HL-60 (cell line): Measurements from ENCODE around the gene KRTAP9-9.
"Not testable (repeated sequence)": the region's sequence is repeated elsewhere in the genome, so short reads cannot be mapped to it uniquely, and the experiment has no call there.

Source experiments
- DNase-seq, 2 experiments: peaks; one replicate each; pipeline ENCODE4 v3.0.0-alpha.2; 2010 to 2020; ENCODE audit warnings: low read depth in 1 of 2, low spot score in 1 of 2
- H3K27ac ChIP-seq: fragments of 250-450 bp; sonication (Bioruptor Pico); replicated peaks from 2 replicates; pipeline ENCODE4 v1.5.1; 2020; ENCODE audit warnings: mild to moderate bottlenecking, moderate library complexity
- H3K27me3 ChIP-seq: fragments of 250-450 bp; sonication (Bioruptor Pico); 2 replicates; pipeline ENCODE4 v1.5.1; 2021; ENCODE audit warnings: mild to moderate bottlenecking, moderate library complexity; ENCODE audit not compliant: insufficient read depth, poor library complexity, severe bottlenecking
- H3K4me3 ChIP-seq: replicated peaks from 2 replicates; pipeline ENCODE4 v1.5.1; 2011; ENCODE audit warnings: mild to moderate bottlenecking, control low read depth, low read length; ENCODE audit not compliant: insufficient read depth
- GABPA ChIP-seq: IDR thresholded peaks from 2 replicates; pipeline ENCODE4 v1.6.1; 2012; ENCODE audit warnings: low read depth
- POLR2AphosphoS5 ChIP-seq: IDR thresholded peaks from 2 replicates; pipeline ENCODE4 v1.6.1; 2012; ENCODE audit warnings: low read depth
- SPI1 ChIP-seq: IDR thresholded peaks from 2 replicates; pipeline ENCODE4 v1.6.1; 2012; ENCODE audit warnings: low read depth, mild to moderate bottlenecking, borderline replicate concordance
- TF ChIP-seq, protein P1 (sequence below): IDR thresholded peaks from 2 replicates; pipeline ENCODE4 v1.6.1; 2012; ENCODE audit warnings: low read depth; ENCODE audit not compliant: insufficient replicate concordance
- TF ChIP-seq, protein P2 (sequence below): IDR thresholded peaks from one replicate; pipeline ENCODE4 v1.5.1; 2011; ENCODE audit warnings: low read length, control low read depth, inconsistent platforms; ENCODE audit not compliant: insufficient read depth

The KRTAP9-9 gene

DNA sequence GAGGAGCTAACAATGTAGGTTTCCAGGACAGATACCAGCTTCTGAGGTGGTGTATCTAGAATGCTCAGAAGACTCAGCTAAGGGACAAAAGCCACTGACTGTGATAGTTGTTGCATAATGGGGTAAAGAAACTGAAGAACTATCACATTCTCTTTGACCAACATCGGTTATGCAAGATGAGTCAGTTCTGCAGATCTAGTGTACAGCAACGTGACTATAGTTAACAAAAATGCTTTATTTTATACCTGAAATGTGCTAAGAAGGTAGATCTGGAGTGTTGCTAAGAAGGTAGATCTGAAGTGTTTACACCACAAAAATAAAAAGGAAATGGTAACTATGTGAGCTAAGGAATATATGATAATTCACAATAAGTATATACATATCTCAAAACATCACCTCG lies 12.5 kb downstream of the KRTAP9-9 start:
- no peaks in the 10 kb centered on the region for H3K27me3 ChIP-seq
- no peak overlapping the region for H3K27ac ChIP-seq
- TF ChIP-seq POLR2AphosphoS5 (no peak), SPI1 (no peak), GABPA (no peak)
- TF ChIP-seq, protein P1, sequence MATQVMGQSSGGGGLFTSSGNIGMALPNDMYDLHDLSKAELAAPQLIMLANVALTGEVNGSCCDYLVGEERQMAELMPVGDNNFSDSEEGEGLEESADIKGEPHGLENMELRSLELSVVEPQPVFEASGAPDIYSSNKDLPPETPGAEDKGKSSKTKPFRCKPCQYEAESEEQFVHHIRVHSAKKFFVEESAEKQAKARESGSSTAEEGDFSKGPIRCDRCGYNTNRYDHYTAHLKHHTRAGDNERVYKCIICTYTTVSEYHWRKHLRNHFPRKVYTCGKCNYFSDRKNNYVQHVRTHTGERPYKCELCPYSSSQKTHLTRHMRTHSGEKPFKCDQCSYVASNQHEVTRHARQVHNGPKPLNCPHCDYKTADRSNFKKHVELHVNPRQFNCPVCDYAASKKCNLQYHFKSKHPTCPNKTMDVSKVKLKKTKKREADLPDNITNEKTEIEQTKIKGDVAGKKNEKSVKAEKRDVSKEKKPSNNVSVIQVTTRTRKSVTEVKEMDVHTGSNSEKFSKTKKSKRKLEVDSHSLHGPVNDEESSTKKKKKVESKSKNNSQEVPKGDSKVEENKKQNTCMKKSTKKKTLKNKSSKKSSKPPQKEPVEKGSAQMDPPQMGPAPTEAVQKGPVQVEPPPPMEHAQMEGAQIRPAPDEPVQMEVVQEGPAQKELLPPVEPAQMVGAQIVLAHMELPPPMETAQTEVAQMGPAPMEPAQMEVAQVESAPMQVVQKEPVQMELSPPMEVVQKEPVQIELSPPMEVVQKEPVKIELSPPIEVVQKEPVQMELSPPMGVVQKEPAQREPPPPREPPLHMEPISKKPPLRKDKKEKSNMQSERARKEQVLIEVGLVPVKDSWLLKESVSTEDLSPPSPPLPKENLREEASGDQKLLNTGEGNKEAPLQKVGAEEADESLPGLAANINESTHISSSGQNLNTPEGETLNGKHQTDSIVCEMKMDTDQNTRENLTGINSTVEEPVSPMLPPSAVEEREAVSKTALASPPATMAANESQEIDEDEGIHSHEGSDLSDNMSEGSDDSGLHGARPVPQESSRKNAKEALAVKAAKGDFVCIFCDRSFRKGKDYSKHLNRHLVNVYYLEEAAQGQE, result no peak
- TF ChIP-seq, protein P2, sequence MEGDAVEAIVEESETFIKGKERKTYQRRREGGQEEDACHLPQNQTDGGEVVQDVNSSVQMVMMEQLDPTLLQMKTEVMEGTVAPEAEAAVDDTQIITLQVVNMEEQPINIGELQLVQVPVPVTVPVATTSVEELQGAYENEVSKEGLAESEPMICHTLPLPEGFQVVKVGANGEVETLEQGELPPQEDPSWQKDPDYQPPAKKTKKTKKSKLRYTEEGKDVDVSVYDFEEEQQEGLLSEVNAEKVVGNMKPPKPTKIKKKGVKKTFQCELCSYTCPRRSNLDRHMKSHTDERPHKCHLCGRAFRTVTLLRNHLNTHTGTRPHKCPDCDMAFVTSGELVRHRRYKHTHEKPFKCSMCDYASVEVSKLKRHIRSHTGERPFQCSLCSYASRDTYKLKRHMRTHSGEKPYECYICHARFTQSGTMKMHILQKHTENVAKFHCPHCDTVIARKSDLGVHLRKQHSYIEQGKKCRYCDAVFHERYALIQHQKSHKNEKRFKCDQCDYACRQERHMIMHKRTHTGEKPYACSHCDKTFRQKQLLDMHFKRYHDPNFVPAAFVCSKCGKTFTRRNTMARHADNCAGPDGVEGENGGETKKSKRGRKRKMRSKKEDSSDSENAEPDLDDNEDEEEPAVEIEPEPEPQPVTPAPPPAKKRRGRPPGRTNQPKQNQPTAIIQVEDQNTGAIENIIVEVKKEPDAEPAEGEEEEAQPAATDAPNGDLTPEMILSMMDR, result no peak
- no peak overlapping the region for H3K4me3 ChIP-seq
- DNase-seq, result peak in 1 of 2 experiments; percentile 3

- H3K27me3 ChIP-seq, DNase-seq, H3K27ac ChIP-seq, H3K4me3 ChIP-seq: not testable (repeated sequence)
Observed at GRCh38 chr17:41271323-41271722, 16.1 kb downstream of the KRTAP9-9 start.

DNA sequence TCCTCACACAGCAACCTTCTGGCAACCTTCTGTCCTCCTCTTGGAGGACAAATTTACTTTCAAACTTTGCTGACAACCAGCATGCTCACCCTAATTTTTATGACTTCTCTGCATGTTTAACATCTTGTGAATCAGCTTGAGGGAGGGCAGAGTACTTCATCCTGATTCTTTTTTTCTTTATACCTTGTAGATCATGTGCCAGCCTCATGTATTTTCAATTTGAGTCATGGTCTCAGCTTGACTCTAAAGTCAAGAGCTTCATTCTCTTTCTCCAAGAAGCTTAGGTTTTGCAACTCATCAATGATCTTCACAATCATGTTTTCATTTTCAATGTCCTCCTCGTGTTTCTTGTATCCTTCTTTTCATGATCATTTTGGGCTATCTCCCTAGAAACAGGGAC lies 16.7 kb downstream of the KRTAP9-9 start:
- TF ChIP-seq, protein P2, result no peak
- no peak for TF ChIP-seq GABPA
- TF ChIP-seq POLR2AphosphoS5, result no peak
- no peaks in the 10 kb centered on the region for H3K27me3 ChIP-seq
- no peak overlapping the region for H3K27ac ChIP-seq
- no peak for DNase-seq
- H3K4me3 ChIP-seq, result no peak overlapping the region

DNA sequence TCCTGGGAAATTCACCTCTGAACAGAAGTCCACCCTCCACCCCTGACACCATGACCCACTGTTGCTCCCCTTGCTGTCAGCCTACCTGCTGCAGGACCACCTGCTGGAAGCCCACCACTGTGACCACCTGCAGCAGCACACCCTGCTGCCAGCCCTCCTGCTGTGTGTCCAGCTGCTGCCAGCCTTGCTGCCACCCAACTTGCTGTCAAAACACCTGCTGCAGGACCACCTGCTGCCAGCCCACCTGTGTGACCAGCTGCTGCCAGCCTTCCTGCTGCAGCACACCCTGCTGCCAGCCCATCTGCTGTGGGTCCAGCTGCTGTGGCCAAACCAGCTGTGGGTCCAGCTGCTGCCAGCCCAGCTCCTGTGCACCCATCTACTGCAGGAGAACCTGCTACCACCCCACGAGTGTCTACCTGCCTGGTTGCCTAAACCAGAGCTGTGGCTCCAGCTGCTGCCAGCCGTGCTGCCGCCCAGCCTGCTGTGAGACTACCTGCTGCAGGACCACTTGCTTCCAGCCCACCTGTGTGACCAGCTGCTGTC lies 20.5 kb downstream of the KRTAP9-9 start, which contains the start of gene KRTAP9-7:
KRTAP9-7 (plus strand) TSS at position 51 of the 543 bp plus-strand sequence; CDS start at position 51, 0 bp downstream.
- H3K27me3 ChIP-seq, H3K4me3 ChIP-seq, H3K27ac ChIP-seq, DNase-seq: not testable (repeated sequence)

GRCh38 chr17:41278176-41278955 lies 23.2 kb downstream of the KRTAP9-9 start:
- TF ChIP-seq, protein P2, result no peak
- TF ChIP-seq, protein P1, result no peak
- no peak for TF ChIP-seq POLR2AphosphoS5
- TF ChIP-seq SPI1, result no peak
- no peak for TF ChIP-seq GABPA
- H3K27me3 ChIP-seq, result peaks cover 3% of the 10 kb centered on the region
- no peak for DNase-seq
- no peak overlapping the region for H3K4me3 ChIP-seq
- H3K27ac ChIP-seq, result no peak overlapping the region
